Right renal pelvis (tissue), 4 donors: ENCODE measurements around the gene TMED6. TPM values are rescaled to one million over a fixed set of nuclear protein-coding genes. Genes with fewer than 3 reads are reported as not detected.
A peak's percentile ranks its signal among the peaks of the same experiment; 100 is the strongest.

ENCODE experiments used
- DNase-seq, 4 donors: peaks; one replicate each; pipeline ENCODE4 v3.0.0-alpha.2; 2013; ENCODE audit warnings: low read depth in 4 of 4, low spot score in 3 of 4, missing footprints in 1 of 4
- polyA plus RNA-seq, 4 donors: library from polyadenylated mRNA; unstranded; fragments of 120-200 nt; gene quantifications; one replicate each; pipeline ENCODE4 v1.2.1, GENCODE V29; 2013; ENCODE audit not compliant: insufficient read length in 4 of 4

Gene TMED6
- polyA plus RNA-seq = 1 to 10 TPM; 2.0 to 3.7 (median 2.8) TPM

DNA sequence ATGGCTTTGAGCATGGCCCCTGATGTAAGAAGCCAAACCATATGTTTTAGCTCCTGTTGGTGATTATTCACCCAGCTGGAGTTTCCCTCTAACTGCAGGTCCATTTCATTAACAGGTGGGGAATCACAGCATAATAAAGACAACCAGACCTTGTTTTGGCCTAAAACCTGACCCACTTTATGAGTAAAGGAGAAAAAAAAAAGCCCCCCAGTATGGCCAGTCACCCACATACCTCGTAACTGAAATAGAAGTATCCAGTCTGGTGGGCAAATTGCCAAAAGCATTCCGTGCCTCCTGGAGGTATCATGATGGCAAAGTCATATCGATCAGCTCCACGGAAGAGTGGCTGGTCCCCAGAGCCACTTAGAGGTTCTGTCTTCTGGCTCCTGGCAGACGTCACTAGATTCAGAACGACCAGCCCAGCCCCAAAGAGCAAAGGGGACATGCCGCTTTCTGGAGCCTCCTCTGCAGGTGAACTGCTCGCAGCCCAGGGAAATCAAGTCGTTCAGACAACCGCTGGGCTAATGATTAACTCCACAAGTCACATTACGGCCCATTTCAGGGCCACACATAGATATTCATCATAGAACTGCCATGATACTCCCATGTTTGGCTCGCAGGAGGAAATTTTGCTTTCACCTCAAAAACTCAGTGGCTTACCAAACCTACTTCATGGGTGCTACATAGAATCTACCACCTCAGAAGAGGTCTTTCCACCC is at the start of gene TMED6:
TMED6 (minus strand) TSS at position 478 of the 719 bp plus-strand sequence; CDS start at position 445, 33 bp downstream.
- no peak for DNase-seq

DNA sequence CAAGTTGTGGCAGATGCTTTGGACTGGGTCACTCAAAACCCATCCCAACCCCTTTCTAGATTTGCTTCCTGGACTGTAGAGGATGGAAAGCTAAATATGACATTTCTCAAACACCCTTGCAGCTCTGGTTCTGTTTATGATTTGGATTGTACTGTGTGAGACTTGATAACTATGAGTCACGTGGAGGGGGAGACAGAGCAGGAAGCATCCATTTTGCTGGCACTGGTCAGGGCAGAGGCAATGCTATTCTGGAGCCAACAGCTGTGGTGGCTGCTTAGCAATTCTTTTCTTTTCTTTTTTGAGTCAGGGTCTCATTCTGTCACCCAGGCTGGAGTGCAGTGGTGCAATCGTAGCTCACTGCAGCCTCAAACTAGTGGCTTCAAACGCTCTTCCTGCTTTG is 47.8 kb upstream of the TMED6 start:
- no peak for DNase-seq

DNA sequence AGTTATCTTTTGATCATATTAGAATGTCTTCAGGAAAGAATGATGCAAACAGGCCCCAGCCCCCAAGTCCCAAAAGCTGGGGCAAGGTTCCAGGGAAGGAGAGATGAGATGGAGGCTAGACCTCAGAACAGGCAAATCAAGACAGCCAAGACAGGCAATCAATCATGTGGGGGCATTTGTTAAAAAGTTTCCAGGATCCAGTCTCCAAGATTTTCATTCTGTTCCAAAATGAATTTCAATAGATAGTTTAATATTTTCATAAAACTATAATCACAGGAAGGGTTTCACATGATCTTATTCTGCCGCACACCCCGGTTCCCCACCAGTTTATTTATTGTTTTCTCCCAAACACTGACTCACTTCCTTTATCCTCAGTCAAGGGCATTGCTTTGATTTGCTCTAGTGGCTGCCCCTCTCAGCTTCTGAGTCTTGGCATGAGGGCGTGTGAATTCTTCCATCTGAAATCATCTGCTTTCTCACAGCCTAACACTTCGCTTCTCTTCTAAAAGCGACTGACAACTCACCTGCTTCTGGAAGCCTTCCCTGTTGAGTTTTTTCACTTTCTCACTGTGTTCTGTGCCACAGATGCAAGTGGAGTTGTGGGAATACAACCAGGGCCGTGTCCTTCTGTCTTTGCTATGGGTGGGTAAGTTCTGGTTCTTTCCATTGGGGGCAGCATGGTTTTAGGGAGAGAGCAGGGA is 46.4 kb upstream of the TMED6 start:
- no peak for DNase-seq

DNA sequence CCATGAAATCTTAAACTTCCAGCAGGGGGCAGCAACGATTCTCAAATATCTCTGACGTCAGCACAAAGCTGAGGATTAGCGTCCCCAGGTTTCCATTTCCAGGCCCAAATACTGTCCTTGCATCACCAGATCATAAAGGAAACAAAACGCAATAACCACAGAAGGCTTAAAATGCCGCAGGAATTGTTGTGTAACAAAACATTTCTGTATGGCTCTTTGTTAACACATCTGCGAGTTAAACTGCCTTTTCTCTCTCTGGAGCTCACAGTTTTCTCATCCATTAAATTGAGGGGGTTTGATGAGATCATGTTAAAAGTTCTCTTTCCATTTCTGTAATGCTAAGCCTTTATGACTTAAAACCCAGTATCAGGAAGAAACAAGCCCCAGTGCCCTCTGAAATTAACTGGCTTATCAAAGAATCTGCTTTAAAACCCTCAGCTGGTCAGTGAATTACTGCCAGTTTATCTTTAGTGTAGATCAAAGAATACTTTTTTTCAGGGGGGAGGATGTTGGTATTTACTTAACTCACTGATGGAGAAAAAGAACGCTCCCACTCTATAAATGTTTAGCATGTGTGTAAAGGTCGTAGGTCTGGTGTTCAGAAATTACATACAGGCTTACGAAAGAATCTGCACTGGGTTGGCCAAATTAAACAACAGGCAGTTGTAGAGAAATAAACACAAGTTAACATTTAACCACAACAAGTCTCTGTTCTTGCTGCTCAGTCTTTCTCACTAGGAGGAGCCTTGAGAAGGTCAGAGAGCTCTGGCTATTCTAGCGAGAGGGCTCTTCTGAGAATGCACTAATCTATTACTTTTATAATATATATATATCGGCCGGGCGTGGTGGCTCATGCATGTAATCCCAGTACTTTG is 44.8 kb upstream of the TMED6 start:
- peak; percentile 83 to 90 (median 88) for DNase-seq

DNA sequence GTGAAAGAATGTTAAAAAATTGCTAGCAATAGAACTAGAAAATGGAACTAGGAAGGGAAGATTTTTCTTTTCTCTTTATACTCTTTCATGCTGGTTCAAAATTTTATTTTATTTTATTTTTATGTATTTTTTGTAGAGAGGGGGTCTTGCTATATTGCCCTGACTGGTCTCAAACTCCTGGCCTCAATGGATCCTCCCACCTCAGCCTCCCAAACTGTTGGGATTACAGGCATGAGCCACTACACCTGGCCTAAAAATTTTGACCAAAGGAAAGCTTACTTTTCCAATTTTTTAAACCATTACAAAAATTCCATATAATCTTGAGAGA is 44.2 kb upstream of the TMED6 start:
- no peak for DNase-seq

DNA sequence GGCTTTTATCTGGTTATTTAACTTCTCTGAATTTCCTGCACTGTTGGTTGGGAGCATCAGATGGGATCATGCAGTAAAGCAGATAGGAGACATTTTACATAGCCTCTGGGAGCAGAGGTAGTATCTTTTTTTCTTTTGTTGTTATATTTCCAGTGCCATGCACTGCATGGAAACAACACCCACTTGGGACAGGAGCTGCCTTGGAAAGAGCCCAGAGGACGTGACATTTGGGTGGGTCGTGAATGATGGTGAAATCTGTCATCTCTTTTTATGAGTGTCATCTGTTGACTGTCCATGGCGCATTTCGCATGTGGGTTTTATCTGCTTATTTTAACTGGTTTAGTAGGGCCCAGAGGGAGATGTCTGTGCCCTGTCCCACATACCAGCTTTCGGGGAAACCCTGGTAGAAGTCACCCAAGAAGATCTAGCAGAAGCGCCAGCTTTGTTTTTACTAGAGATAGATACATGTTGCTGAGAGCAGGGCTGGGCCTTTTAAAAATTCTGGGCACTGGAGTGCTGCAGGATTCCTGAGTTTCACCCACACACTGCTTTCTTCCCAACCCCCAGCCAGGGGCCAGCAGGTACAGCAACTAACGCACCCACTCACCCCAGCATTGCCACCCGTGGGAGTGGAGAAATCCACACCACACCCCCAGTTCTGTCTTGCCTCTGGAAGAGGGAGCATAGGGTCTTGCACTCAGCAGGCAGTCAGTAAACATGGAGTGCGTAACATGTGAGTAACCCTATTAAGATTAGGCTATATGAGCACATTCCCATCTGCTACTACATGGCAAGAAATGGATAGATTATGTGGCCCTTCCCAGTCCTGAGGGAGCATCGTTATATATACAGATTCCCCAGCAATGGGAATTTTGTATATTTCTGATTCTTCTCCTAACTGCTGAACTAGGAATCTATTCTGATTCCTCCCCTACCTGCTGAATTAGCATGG is 42.6 kb upstream of the TMED6 start:
- no peak for DNase-seq

DNA sequence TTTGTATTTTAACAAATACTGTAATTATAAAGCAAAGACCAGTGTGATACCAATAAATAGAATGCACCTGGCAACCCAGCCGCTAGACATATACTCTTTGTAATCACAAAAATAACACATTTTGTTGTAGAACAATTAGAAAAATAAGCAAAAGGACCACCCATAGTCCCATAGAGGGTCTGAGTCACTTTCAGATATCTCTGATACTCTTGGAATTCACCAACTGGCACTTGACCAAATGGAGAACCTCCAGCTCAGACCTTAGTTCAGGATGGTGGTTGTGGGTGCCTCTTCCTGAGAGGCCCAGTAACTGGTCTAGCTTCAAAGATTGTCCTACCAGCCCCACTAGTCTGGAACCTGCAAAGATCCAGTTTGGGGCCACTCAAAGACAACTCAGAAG is 35.0 kb upstream of the TMED6 start:
- no peak for DNase-seq

DNA sequence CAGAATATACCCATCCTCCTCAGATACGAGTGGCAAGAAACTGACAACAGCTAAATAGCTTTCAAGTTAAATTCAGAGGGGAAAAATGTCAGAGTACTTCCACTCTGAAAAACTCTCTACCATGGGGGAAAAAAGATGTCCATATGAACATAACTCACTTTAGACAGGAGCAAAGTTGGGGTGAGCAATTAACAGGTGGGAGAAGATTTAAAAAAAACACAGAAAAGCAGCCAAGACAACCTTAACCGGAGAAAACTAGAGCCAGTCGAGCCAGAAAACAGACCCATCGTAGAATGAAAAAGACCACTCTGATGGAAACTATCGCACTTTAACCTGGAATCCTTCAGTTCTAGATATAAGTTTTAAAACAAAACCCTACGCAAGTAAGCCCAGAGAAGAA is 33.4 kb upstream of the TMED6 start:
- no peak for DNase-seq

DNA sequence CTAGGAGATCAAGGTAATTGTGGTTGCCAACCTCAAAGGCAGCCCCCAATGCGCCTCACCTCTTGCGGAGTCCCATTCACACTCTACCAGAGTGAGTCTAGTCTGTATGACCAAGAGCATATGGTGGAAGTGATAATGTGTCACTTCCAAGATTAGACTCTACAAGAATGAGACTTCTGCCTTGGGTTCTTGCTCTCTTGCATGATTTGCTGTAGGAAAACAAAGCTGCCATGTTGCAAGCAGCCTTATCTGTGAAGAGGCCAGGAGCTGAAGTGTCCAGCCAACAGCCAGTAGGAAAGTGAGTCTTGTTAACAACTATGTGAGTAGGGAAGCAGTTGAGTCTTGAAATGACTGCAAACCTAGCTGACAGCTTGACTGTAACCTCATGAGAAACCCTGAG is 30.8 kb upstream of the TMED6 start:
- DNase-seq = no peak

DNA sequence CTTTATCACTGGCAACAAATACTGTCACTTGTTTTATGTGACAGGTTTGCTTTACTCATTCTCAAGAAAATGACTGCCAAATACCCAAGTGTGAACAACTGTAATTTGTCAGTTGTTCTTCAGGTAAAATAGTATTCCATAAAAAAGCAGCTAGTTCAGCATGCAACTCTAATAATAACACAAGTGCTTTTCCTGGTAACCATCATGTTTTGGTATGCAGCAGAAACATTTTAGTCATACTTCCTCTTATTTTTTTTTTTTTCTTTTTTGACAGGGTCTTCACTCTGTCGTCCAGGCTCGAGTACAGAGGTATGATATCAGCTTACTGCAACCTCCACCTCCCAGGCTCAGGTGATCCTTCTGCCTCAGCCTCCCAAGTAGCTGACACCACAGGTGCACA is 29.6 kb upstream of the TMED6 start:
- no peak for DNase-seq

DNA sequence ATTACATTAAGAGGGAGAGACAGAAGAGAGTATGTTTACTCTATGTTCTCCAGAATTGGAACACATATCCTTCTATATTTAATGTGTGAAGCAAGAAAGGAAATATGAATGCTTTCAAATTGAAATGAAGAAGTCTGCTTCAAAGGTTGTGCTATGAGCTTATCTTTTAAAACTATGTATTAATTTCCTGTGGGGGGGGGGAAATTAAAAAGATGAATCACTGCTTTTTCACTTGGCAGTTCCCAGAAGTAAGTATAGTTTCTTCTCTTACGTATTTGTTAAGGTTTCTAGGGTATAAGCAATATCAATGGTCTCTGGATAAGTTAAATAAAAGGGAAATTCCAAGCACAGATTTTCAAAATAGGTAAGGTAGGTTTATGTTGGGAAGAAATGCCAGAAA is 27.2 kb upstream of the TMED6 start:
- no peak for DNase-seq

DNA sequence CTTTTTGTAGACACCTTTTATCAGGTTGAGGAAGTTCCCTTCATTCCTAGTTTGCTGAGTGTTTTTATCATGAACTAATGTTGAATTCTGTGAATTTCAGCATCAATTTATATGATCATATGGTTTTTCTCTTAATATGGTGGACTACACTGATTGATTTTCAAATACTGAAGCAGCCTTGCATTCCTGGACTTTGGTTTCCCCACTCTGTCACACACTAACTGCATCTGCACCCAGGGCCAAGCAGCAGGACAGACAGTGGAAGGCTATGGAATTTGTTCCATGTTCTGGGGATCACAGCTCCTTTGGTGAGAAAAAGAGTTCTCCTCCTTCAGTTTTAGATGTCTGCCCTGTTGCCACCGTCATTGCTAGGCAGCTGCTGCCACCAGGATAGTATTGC is 26.4 kb upstream of the TMED6 start:
- no peak for DNase-seq

DNA sequence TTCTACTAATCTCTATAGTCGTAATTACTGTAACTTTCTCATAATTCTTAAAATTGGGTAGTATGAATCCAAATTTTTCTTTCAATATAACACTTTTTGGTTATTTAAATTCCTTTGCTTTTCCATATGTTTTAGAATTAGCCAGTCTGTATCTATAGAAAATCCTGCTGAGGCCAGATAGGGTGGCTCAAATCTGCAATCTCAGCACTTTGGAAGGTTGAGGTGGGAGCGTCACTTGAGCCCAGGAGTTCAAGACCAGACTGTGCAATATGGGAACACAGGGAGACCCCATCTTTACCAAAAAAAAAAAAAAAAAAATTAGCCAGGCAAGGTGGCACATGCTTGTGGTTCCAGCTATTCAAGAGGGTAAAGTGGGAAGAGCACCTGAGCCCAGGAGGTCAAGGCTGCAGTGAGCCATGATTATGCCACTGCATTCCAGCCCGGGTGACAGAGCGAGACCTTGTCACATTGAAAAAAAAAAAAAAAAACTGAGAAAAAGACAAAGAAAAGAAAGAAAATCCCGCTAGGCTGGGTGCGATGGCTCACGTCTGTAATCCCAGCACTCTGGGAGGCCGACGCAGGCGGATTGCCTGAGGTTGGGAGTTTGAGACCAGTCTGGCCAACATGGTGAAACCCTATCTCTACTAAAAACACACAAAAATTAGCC is 24.9 kb upstream of the TMED6 start:
- no peak for DNase-seq

DNA sequence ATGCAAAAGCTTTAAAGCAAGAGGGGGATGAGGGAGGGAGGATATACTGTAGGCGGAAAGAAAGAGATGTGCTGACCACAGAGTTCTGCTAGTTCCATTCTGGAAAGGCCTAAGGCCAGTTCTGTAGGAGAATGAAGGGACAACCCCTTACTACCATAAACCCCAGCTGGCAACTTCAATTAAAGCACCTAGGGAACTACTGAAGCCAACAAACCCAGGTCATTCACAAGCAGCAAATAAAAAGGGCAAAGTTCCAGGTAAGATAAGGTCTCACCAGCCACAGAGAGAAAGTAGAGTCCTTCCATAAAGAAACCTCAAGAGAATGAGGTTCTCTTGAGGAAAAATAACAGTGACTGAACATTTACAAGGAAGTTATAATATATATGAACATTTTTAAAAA is 21.4 kb upstream of the TMED6 start:
- DNase-seq = no peak

DNA sequence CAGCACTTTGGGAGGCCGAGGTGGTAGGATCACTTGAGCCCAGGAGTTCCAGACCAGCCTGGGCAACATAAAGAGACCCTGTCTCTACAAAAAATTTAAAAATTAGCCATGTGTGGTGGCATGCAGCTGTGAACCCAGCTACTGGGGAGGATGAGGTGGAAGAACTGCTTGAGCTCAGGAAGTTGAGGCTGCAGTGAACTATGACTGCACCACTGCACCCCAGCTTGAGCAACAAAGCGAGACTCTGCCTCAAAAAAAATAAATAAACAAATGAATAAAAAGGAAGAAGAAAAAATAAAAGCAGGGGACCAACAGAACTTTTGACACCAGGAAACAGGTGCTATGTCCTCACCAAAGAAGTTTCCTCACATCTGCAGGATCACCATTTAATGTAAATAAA is 20.0 kb upstream of the TMED6 start:
- DNase-seq = no peak

DNA sequence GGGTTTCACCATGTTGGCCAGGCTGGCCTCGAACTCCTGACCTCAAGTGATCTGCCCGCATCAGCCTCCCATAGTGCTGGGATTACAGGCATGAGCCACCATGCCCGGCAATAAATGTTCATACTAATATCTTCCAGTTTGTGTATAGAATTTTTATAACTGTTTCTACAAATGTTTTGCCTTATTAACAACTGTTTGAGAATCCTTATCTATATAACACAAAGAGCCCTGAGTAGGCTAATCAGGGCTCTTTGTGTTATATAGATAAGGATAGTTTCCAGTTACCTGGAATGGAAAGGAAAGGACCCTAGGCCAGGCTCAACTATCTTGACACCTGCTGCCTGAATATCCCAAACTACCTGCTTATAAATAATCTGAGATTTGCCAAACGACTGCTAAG is 17.3 kb upstream of the TMED6 start:
- DNase-seq = no peak

DNA sequence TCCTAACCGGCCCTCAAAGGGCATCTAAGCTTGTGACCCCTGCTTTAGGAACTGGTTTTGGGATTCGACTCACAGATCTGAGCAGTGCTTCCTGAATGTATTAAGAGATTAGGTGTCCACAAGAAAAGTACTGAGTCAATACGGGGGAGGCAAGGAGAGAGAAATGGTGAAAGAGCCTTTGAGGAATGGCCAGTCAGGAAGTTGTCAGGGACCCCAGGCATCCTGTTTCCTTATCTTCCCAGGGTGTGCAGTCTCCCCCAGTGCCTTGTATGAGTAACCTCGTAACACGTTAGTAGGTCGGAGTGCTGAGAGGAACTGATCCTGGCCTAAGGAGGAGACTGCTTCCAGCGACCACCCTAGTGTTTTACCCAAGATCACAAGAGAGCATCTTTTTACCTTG is 16.4 kb upstream of the TMED6 start:
- DNase-seq = no peak

DNA sequence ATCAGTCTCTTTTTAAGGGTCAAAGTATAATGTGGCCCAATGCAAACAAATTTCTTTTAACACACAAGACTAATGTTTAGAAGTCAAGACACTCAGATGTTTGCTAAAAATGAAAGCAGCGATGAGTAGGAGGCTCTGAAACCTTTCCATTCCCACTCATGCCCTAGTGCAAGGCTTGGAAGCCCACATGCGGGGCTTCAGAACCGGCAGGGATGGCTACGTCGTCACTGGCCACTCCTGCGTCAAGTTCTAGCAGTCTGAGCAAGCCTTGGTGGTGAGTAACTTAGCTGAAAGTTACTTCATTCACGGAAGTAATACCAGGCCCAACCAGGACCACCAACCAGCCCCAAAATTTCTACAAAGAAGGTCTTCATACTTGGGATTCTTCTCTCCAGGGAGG is 14.8 kb upstream of the TMED6 start:
- no peak for DNase-seq

DNA sequence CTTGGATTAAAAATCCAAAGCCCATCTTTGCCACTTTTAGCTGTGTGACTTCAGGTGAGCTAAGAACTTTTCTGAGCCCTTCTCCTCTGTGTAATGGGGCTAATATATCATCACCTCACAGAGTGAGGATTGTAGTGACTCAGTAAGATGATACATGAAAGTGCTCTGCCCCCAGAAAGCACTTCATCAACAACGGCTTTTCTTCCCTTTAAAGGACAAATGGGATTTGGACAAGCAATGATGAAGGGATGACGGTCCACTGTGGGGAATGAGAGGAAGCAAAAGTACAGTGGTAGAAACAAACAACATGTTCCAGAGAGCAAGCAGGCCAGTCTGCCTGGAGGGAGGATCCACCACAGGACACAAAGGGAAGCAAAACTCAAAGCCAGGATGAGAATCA is 14.3 kb upstream of the TMED6 start:
- no peak for DNase-seq

DNA sequence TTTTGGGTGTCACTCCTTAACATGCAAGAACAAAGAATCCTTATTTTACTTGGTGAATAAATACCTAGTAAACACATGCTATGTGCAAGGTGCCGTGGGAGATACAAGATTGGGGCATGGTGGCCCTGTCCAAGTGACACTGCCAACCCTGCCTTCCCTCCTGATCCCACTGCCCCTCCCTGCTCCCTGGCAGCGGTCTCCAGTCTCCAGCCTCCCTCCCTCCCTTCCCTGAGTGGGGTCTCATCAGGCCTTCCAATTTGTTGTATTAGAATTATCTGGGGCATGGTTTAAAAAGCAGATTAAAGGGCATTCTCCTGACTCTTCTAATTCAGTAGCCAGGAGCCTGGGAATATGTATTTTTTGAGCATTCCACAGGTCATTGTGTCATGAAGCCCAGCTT is 12.5 kb upstream of the TMED6 start:
- DNase-seq = no peak
